ENCODE data around the gene MLXIPL.
"Not testable (repeated sequence)": the region's sequence is repeated elsewhere in the genome, so short reads cannot be mapped to it uniquely, and the experiment has no call there.

Gene MLXIPL

DNA sequence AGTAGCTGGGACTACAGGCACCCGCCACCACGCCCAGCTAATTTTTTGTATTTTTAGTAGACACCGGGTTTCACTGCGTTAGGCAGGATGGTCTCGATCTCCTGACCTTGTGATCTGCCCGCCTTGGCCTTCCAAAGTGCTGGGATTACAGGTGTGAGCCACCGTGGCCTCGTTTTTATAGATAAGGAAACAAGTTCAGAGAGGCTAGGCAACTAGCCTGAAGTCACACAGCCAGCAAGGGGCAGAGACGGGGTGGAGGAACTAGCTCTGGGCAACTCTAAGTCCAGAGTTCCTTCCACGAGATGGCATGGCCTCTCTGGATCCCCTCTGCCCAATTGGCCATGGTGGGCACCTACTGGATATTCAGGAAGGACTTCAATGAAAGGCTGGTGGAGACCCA is 9.4 kb downstream of the MLXIPL start:
- in situ Hi-C loops (cut with HindIII; ENCODE audit: low sequenced_read_pairs): not testable (repeated sequence)

DNA sequence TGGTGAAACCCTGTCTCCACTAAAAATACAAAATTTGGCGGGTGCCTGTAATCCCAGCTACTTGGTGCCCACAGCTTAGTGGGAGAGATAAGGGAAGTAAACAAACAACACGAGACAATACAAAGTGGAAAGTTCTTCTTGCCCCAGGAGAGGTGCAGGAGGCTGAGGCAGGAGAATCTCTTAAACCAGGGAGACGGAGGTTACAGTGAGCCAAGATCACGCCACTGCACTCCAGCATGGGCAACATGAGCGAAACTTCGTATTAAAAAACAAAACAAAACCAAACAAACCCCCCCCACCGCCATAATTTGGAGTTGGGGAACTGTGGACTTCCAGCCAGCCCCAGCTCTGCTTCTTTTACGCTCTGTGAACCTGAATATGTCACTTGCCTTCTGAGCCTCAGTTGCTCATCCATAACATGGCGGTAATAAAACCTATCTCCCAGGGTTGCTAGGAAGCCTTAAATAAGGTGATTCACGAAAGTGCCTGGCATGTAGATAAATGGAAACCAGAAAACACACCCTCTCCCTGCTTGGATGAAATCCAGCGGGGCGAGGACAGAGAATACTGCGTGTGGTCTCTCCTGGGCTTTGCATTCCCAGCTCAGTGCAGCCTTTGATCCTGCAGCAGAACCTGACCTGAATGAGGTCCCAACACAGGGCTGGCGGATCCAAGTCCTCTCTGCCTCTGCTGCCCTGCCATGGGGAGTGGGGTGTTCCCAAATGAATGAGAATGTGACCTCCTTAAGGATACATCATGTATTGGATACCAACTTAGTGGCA is 10.2 kb downstream of the MLXIPL start:
- in situ Hi-C loops (cut with HindIII; ENCODE audit: low sequenced_read_pairs): no loop called here

DNA sequence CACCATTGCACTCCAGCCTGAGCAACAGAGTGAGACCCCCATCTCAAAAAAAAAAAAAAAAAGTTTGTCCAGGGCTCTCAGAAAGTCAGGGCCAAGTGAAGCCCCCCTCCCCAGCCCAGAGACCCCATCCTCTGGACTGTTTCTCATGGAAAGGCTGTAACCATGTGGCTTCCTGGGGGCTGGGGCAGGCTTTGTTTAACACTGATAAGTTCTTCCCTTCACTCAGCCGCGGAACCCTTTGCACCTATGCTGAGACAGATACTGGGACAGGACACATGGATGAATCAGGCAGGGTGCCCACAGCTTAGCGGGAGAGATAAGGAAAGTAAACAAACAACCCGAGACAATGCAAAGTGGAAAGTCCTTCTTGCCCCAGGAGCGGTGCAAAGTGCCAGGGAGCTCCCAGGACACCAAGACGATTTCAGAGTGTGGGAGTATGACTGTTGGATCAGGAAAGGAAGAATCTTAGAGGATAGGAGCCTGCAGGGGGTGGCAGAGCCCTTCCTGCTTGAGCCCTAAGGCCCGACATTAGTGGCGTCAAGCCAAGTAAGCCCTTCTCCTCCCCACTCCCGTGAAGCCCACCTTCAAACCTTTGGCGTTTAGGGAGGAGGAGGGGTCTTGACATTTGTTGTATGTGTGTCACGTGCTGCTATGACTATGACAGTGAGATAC is 11.6 kb downstream of the MLXIPL start:
- in situ Hi-C loops (cut with HindIII; ENCODE audit: low sequenced_read_pairs): no loop called here

DNA sequence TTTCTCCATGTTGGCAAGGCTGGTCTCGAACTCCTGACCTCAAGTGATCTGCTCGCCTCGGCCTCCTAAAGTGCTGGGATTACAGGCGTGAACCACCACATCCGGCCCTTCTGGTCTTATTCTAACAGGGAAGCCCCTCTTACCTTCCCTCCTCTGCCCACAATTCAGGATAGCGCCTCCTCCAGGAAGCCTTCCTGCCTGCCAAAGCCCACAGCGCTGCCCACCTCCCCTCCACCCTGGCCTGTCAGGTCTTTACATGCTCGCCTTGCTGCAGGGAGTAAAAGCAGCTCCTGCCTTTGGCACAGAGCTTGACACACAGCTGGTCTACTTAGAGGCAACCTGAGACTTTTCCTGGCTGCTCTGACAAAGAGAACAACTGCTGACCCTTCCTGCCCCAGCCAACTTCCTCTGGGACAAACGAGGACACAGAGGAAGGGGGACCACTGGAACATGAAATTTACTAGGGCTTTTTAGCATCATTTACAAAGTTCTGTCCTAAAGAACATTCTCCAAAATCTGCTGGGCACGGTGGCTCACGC is 13.2 kb downstream of the MLXIPL start:
- in situ Hi-C loops (cut with HindIII; ENCODE audit: low sequenced_read_pairs): no loop called here

DNA sequence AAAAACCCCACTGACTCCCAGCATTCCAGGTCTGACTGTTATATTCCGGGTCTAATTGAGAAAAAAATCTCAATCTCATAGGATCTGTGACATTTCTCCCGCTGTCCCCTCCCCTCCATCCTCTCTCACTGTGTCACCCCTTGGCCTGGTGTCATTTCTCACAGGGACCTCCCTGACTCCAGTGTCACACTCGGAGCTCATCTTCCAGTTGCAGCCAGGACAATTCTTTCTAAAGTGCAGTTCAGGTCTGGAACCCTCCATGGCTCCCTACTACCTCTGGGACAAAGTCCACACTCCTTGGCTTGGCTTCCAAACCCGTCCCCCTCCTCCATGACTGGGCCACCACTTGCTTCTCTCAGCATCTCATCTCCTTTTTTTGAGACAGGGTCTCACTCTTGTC is 14.2 kb downstream of the MLXIPL start:
- in situ Hi-C loops (cut with HindIII; ENCODE audit: low sequenced_read_pairs): no loop called here

DNA sequence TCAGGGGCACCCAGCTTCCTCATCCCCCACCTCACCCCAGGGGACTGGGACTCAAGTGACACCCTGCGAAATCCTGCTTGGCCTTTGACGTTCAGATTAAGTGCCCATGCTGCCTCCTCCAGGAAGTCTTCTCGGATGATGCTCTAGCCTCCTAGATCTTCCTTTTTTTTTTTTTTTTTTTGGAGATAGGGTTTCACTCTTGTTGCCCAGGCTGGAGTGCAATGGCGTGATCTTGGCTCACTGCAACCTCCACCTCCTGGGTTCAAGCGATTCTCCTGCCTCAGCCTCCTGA is 16.7 kb downstream of the MLXIPL start:
- in situ Hi-C loops (cut with HindIII; ENCODE audit: low sequenced_read_pairs): loop anchor here (10.0 kb wide), 1 partner anchor 67 kb away; no protein-coding TSS in a partner anchor

DNA sequence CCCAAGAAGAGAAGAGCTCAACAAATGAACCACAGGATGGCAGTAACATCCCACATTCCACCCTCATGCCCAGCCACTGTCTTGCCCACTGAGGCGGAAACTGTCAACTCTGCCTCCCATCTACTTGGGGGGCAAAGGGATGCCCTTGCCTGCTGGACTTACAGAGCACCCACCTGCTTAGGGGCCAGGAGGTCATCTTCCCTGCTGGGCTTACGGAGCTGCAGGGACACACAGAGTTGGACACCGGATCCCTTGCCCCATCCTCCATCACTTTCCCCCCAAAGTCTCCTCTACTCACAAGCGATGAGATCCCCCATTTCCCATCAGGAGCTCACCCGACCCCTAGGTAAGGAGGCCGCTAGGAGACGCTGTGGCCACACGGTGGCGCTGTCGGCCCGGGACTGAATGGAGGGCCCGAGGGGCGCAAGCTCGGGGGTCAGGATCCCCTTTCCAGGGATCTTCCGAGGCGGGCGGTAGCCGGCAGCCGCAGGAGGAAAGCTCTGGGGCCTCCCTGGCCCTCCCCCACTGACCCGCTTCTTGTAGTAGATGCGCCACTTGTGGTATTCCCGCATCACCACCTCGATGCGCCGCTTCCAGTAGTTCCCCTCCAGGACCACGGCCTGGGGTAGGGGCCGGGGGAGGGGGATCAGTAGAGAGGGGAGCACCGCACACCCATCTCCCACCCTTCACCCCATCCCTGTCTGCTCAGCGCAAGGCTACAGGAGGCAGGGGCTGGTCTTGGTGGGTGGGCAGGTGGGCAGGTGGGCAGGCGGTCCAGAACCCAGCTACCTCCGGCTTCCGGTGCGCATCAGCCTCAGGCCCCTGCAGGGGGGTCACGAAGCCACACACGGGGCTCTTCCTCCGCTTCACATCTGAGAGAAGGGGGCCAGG is 17.3 kb downstream of the MLXIPL start:
- in situ Hi-C loops (cut with HindIII; ENCODE audit: low sequenced_read_pairs): loop anchor here (10.0 kb wide), 1 partner anchor 68 kb away; no protein-coding TSS in a partner anchor

DNA sequence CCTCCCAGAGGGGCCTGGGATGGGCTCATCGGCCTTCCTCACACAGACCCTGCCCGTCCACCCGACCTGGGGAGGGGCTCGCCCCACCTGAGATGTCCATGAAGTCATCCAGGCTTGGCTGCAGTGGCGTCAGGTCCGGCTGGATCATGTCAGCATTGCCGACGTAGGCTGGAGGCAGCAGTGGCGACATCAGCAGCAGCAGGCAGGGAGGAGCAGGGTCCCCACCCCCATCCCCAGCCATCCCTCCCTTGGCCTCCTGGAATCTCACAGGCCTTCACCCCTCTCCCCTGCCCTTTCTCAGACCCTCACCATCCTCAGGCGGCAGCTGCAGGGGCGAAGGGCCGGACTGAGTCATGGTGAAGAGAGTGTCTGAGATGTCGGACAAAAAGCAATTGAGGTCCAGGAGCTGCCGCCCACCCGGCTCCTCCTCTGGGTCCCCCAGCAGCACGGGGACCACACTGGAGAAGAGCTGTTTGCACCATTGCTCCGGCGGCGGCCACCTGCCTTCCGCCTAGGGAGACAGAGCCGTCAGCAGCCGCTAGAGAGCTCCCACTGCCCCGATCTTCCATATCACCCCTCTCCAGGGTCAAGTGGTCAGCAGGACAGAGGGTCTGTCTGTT is 18.6 kb downstream of the MLXIPL start:
- in situ Hi-C loops (cut with HindIII; ENCODE audit: low sequenced_read_pairs): loop anchor here (10.0 kb wide), 1 partner anchor 69 kb away; no protein-coding TSS in a partner anchor

DNA sequence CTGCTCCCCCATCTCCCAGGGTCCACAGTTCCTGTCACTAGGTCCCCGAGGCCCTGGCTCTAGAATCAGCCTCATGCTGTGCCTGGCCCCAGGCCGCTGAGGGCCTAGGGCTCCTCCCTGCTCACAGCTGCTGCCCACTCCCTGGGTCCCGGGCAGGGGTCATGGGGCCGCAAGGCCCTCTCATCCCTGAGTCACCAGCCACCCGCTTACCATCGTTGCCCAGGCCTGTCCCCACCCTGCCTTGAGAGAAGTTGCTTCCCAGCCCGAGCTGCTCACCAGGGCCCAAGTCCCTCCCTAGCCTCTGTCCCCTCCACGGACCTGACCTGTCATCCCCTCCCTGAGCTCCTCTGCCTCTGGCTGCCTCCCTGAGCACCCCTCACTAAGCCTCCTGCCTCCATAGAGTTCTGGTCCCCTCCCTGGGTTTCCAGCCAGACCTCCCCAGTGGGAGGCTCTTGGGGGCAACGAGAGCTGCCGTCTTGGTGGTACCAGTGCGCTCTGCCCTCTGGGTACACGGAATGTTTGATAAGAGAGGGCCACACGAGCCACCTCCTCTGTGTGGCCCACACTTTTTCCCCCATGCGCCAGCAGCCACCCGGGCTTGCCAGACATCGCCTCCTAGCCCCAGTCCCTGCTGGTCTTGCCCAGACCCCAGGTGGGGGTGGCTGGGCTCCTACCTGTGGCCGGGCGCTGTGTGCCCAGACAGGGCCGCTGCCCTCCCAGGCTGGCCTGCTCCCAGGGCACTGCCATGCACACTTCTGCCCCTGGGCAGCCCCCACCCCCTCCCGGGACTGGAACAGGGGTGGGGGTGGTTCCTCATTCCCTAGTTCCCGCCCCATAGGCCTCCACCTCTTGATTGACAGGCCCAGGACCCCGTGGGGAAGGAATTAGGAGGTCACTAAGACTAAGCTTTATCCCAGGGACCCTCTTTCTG is 21.3 kb downstream of the MLXIPL start:
- in situ Hi-C loops (cut with HindIII; ENCODE audit: low sequenced_read_pairs): loop anchor here (10.0 kb wide), 1 partner anchor 72 kb away; no protein-coding TSS in a partner anchor

DNA sequence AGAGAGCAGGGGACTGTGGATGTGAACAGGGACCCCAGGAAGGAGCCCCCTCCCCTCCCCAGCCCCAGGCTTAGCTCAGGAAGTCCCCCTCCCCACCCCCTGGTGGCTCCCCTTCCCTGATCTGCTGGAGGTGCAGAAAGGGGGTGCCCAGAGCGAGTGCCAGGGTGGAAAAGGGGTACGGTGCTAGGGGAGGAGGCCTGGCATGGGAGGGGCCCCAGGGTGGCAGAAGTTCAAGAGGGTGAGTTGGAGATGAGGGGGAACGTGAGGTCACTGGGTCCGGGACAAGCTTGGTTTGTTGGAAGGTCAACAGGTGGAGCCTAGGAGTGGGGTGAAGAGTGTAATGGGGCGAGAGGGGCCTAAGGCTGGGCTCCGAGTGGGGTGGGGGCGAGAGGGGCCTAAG is 24.4 kb downstream of the MLXIPL start:
- in situ Hi-C loops (cut with HindIII; ENCODE audit: low sequenced_read_pairs): loop anchor here (10.0 kb wide), 1 partner anchor 75 kb away; no protein-coding TSS in a partner anchor

DNA sequence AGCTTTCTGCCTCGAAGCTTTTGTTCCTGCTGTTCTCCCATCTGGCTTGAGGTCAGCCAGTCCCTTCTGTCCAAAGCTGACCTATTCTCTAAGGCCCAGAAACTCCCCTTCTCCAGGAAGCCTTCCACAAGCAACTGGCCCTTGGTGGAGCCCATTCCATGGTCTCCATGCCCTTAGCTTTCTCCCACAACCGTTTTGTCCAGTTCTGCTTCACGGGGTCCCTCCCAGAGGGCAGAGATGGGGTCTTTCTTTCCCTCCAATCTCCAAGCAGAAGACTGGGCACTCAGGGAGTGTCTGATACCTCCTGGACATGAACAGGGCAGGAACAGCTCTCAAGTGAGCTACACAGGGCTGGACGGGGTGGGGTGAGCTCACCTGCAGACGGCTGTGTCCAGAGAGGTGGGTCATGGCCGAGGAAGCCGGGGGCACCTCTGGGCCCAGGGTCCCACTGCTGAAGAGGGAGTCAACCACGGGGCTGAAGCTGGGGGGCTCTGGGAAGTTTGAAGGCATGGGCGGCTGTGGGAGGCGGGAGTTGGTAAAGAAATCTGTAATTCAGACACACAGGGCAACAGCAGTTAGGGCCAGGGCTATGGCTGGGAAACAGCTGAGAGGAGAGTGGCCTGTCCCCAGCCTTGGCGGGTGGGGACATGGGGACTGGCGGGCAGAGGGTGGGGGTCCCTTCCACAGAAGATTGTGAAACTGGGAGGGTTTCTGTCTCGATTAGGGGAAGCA is 25.0 kb downstream of the MLXIPL start:
- in situ Hi-C loops (cut with HindIII; ENCODE audit: low sequenced_read_pairs): no loop called here

DNA sequence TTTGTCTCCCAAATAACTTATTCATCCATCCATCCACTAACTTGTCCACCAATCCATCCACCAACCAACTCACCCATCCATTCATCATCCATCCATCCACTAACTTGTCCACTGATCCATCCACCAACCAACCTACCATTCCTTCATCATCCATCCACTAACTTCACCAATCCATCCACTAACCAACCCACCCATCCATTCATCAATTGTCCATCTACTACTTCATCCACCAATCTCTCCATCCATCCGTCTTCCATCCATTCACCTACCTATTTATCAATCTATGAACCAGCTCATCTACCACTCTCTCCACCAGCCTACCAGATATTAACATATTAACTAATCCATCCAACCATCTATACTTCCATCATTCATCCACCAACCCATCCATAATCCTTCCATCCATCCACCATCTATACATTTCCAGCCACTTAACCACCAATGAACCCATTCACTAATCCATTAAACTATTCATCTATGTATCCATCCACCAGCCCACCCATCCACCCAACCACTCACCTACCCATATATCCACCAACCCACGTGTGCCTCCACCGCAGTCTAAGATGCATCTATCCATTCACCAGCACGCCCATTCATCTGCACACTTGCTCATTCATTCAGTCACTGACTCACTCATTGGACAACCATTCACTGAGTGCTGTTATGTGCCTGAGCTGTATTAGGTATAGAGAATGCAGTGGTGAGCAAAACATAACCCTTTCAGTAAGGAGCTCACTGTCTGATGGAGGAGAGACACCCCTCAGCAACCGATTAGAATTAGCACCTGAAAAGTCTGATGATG is 26.1 kb downstream of the MLXIPL start:
- in situ Hi-C loops (cut with HindIII; ENCODE audit: low sequenced_read_pairs): no loop called here

DNA sequence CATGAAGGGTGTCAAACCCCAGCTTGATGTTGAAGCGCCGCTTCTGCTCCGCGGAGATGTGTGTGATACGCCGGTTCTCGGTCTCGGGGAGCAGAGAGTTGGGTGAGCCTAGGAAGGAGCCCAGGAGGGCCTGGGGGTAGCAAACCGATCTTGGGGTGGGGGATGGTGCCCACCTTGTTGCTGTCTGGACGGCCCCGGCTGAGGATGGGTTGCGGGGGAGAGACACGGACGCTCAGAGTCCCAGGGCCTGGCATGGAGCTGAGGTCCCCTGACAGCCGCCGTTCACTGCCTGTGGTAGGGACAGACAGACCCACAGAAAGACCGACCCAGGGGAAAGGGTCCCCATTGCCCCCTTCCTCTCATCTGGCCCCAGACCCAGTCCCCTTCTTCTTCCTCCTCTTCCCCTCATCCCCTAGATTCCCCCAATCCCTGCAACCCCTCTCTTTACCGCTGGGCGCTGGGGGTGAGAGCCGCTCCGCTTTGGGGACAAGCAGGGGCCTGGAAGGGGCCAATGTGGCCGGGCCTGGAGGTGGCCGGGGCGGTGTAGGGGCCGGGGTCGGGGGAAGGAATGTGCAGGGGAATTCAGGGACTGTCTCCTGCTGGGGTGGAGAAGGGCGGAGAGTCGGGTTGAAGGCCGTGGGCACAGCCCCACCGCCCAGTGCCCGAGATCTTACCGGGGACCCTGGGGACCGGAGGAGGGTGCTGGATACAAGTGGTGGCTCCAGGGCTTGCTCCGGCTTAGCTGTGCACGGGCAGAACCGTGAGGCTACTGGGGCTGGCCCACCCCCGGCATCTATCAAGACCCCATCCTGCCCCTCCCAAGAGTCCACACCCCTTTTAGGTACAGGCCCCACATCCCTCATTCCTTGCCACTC is 27.9 kb downstream of the MLXIPL start:
- in situ Hi-C loops (cut with HindIII; ENCODE audit: low sequenced_read_pairs): no loop called here

DNA sequence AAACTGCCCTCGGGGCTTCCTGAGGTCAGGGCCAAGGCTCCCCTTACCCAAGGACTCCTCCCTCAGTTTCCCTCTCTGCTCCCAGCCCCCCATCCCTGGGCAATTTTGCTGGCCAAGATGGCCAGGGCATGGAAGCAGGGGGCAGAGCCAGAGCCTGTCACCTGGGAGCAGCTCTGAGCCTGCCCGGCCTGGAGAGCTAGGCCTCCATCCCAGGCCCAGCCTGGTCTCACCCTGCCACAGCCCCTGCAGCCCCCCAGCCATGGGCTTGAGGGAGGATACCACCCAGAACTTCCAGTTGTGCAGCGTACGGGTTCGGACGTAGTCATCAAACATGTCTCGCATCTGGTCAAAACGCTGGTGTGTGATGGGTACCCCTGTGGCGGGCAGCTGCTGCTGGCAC is 29.0 kb downstream of the MLXIPL start:
- in situ Hi-C loops (cut with HindIII; ENCODE audit: low sequenced_read_pairs): no loop called here

DNA sequence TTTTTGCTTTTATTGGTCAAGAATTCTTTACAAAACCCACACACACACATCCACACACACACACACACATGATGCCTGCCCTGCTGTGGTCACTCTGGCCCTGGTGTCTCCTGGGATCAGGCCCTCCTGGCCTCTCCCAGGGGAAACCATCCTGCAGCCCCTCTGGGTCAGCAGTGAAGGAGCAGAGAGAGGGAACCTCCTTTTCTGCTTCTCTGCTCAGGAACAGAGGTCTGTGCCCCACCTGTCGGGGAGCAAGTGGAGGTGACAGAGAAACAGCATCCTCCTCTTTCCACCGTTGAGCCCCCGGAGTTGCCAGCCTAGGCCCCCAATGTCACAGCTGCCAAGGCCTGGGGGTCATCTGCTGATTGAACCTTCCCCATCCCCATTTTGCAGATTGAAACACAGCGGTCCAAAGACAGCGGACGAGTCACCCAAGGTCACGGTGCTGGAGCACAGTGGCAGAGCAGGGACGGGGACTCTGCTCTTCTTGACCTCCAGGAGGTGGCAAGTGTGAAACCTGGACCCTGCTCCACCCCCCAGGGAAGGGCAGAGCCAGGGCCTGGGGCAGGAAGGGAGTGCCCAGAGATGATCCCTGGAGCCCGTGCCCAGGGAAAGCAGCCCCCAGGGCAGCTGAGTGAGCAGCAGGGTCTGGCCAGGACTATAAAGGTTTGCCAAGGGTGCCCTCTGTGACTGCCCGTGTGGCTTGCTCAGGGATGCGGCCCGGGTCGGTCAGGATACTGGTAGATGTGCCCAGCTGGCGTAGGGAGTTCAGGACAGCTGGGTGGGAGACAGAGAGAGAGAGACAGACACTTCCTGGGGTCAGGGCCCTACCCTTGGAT is 30.9 kb downstream of the MLXIPL start:
- in situ Hi-C loops (cut with HindIII; ENCODE audit: low sequenced_read_pairs): no loop called here

DNA sequence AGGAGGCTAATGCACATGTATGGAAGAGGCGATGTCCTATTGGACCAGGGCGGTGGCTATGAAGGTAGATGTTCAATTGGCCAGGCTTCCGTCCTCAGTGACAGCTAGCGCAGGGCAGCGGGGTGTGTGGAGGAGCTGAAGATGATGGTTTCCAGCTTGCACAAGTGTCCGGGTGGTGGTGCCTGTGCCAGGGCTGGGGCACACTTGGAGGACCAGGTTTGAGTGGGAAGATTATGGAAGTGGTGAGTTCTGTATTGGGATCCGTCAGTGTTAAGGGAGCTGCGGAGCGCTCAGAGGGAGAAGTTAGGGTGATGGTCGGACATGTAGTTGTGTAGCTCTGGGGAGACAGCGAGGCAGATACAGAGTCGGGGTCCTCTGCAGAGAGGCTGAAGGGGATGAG is 37.4 kb downstream of the MLXIPL start:
- in situ Hi-C loops (cut with HindIII; ENCODE audit: low sequenced_read_pairs): no loop called here

Data from DLD1 (cell line).